Amygdala (tissue), 56 donors: ENCODE data around the gene ACTRT3.
"Not testable (repeated sequence)": the region's sequence is repeated elsewhere in the genome, so short reads cannot be mapped to it uniquely, and the experiment has no call there.

ENCODE experiments used
- DNase-seq, 56 donors: peaks; one replicate each; lab custom pipeline; 2025; lab: John Stamatoyannopoulos, UW

The ACTRT3 gene

DNA sequence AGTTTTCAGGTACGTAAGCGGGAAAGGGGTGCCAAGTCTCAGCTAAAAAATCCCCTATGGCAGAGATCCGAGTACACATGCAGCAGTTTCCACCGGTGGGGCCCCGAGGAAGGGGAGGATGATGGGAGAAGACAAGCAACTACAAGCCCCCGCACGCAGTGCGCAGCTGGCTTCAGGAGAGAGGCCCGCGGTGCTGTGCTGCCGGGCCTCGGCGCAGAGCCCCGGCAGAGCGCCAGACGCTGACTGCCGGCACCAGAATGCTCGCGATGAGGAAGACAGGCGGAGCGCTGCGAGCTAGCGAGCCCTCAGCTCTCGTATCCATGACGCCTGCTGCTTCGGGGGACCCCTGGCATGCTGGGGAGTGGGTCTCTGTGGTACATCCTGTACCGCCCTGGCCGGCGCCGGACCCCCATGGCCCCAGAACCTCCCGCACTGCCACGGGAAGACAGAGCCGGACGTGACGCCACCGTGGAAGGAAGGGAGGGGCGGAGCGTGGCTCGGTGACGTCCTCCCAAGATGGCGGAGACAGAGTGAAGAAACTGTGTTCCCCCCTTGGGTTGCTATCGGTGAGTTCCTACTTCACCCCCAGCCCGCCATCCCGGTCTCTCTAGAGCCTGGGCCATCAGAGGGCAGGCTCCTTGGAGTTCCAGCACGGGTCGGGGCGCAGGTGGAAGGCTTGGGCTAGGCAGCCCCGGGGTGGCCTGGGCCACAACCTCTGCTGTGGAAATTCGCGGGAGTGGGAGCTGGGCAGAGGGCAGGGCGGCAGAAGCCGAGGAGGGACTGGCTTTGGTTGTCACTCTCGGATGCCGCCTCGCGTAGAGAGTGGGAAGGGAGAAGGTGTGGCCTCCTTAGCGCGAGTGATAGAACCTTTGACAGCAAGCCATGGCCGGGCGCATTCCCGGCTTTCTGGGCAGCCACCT lies 3.8 kb upstream of the ACTRT3 start, which contains the start of gene MYNN:
Gene MYNN (plus strand): TSS at position 500 of the 920 bp plus-strand sequence. CDS start 900 bp downstream, outside the sequence.
- DNase-seq = peak; percentile 65 to 95 (median 87)

DNA sequence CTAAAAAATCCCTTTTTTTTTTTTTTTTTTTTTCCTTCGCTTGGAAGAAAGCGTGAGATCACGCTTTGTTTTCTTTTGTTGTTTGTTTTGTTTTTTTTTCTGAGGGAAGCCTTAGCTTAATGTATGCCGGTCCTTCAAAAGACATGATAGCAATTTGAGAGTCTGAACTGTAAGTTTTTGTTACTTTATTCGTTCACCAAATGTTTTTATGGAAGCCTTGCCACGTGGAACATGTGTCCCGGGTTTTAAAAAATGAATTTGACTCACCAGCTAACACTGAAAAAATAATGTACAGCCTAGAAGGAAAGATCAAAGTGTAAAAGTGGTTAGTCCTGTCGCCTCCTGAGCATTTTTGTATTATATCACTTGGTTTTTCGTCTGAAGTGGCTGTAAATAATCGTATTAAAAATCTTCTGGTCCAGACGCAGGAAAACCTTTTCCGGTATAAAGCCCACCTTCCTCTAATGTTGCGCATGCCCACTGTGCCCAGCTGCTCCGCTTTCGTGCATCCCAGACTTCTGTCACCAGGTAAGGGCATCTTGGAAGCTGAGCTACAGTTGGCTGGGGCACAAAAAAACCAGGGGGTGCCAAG lies 3.0 kb upstream of the ACTRT3 start:
- DNase-seq = peak in 44 of 56 donors; percentile 30 to 89 (median 74)

DNA sequence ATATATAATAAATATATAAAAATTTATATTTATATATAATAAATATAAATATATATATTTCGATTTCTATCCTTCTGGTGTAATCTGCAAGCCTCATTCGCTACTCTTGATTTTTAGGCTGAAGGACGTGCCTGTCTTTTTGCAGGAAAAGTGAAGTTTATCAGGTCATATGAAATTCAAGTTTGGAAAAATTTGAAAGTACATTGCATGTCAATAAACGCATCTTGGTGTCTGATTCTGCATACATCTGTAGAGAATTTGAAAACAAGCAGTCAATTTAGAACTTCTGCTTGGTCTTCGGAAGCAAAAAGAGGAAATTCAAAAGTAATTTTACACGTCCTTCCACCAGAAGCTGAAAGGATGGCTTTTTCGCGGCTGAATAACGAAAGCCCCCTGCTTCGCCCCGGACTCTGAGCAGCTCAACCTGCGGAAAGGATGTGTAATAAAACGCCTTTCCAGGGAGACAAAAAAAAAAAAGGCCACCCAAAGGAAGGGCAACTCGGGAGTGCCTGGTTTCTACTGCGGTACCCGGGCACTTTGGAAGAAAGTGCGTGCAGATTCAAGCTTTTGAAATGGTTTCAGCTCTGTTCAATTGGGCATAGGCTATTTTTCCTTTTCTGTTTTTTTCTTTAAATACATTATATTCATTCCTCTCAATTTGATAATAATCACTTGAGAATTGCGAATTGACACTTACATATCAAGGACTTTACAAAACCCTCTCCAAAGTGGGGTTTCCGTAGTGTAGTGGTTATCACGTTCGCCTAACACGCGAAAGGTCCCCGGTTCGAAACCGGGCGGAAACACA lies 2.3 kb upstream of the ACTRT3 start:
- peak in 31 of 56 donors; percentile 2 to 73 (median 31) for DNase-seq

DNA sequence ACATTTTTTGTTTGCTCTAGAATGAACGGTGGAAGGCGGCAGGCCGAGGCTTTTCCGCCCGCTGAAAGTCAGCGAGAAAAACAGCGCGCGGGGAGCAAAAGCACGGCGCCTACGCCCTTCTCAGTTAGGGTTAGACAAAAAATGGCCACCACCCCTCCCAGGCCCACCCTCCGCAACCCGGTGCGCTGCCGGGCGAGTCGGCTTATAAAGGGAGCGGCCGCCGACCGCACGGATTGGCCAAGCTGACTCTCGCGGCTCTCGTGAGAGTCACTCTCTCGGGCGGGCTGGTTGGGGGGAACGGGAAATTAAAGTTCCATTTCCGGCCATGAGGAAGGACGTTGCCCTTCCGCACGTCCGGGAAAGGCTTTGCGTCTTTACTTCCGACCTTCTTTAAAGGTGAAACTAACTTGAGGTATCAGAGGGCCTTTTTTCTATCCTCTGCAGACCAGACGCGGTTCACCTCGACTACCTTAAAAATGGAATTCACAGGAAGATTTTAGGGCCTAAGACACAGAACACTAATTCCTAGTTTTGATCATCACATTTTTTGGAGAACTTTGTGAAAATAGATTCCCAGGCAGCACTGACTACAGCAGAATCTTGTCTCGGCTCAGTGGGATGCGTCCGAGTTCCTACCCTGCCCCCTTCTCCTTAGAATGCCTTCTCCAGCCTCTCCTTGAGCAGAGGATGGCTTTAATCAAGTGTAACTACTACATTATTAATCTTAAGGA lies 4.3 kb downstream of the ACTRT3 start, which contains the start of gene TERC:
Gene TERC (minus strand): TSS at position 179 of the 731 bp plus-strand sequence.
- peak; percentile 25 to 92 (median 84) for DNase-seq

DNA sequence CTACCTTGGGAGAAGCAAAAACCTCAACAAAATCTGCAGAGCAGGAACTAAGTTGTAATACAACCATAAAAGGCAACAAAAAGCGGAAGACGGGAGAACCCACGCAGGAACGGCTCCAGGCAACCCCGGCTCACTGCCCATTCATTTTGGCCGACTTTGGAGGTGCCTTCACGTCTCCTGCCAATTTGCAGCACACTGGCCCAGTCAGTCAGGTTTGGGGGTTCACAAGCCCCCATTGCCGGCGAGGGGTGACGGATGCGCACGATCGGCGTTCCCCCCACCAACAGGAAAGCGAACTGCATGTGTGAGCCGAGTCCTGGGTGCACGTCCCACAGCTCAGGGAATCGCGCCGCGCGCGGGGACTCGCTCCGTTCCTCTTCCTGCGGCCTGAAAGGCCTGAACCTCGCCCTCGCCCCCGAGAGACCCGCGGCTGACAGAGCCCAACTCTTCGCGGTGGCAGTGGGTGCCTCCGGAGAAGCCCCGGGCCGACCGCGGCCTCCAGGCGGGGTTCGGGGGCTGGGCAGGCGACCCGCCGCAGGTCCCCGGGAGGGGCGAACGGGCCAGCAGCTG lies 5.0 kb downstream of the ACTRT3 start:
- DNase-seq = peak in 52 of 56 donors; percentile 11 to 83 (median 56)

DNA sequence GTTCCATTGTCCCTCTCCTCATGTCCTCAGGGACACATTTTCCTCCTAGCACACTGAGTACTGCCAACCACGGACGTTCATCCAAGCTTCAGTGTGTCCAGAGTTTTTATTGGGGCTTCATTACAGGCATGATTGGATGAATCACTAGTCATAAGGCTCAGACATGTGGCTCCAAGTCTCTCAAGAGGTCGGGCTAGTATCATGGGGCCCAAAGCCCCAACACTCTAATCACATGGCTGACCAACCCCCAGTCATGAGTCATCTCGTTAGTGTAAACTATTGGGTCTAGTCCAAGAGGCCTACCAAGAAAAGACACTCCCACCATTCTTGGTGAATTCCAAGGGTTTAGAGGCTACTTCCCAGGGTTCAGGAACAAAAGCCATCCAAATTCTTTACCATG lies 8.9 kb downstream of the ACTRT3 start:
- no peak for DNase-seq

DNA sequence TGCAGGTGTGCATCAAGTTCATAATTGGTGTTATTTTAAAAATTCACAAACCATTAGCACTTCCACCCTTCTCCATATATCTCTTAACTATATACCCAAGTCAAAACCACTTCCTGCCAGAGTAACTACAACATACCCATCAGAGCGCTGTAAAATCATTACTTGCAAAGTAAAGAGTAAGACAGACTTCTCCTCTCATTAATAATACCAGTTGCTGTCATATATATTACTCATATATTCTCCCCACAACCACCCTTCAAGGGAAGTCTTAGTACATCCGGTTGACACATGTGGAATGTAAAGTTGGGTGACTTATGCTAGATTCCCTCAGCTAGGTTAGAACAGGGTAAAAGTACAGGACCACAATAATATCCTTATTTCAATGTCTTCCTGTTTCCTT lies 10.1 kb downstream of the ACTRT3 start:
- no peak for DNase-seq

DNA sequence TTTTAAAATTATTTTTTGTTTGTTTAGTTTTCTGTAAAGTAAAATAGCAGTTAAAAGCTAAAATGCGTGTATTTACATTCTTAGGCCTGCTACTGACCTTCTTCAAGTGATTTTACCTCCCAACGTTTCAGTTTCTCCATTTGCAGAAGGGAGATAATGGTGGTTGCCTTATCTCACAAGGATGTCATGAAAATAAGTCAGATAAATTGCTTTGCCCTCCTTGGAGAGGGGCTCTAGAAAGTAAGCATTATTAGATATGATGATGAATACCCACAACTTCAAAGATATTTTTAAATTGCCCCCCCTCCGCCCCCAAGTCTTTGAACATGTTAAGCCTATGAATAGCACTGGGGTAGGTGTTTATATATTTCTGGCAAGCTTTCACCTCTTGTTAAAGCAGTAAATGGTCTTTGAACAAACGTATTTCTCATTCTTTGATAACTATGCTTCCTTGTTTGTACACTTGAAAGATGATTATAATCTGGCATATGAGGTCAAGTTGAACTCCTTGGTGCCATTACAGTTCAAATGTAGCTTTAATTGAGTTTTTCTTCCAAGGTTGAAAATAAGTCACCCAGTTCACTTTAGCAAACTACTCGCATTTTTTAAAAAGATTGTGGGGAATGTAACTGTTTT lies 10.9 kb downstream of the ACTRT3 start:
- DNase-seq = no peak

DNA sequence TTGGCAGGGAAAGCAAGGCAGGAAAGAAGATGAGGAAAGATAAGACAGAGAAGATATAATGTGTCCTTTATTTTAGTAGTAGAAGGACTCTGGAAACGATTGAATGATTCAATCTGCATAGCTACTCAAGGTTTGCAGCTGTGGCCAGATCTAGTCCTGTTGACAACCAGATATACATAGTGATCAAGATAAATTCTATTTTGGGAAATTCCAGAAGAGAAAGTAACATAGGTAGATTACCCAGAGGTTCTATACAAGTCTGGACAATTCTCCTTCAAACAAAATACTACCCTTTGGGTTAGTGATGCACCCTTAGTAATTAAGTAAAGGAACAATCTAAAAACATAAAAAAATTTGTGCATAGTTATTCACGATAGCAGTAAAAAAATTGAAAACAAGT lies 13.9 kb downstream of the ACTRT3 start:
- no peak for DNase-seq

DNA sequence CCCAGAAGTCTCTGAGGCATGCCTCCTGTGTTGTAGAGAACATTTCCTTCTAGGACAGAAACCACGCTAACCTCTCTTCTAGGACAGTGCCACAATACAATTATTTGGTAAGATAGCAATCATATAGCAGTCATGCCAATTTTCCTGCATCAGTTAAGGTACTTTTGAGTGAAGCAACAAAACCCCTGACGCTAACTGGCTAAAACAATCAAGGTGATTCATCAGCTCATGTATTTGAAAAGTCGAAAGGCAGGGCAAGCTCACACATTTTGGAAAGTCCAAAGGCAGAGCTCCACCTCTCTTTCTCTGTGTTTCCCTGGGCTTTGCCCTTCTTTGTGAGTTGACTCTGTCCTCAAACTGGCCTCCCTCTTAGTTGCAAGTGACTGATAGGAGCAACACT lies 14.7 kb downstream of the ACTRT3 start:
- no peak for DNase-seq

DNA sequence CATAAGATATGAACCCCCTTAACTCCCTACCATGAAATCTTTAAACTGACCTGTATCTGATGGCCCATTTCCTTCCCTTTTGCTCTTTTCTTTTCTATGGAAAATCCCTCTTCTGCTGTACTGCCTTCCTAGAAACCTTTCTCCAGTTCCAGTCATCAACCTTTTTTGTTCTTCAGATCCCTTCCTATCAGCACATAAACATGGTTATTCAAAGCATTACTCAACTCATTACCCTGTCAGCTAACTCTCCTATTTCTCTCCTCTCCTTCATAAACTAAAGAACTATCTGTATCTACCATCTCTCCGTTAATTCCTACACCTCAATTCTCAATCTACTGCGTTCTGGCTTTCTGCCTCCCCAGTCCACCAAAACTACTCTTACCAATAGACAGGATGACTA lies 17.5 kb downstream of the ACTRT3 start:
- no peak for DNase-seq

DNA sequence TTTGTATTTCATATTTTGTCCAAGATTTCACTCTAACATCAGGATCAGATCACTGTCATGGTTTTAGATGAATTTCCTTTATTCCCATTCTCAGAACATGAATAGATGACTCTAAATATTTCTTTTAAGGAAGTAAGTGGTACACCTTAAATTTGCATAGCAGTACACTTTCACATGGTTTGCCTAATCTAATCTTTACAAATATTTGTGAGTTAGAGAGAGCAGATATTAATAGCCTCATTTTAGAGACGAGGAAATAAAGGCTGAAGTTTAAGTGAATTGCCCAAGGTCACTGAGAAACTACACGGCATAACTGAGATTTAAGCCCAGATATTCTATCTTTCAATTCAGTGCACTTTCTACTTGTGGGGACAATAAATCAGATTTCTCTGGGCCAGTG lies 18.7 kb downstream of the ACTRT3 start:
- DNase-seq = no peak

DNA sequence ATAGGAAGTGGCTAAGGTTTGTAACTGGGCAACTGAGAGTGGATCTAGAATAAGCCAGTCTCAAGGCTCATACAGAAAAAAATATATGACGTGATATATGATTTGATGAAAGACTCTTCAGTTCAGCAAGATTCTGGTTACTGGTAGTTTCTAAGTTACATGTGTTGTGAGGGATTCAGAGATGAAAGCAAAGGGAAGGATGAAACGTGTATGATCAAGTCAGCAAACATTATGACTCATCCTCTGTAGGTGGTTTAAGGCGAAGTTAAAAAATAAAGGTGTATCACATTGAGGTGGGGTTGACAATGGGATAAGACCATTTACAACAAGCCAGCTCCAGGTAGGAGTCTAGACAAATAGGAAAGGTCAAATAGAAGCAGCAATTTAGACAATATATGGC lies 20.7 kb downstream of the ACTRT3 start:
- DNase-seq = no peak

DNA sequence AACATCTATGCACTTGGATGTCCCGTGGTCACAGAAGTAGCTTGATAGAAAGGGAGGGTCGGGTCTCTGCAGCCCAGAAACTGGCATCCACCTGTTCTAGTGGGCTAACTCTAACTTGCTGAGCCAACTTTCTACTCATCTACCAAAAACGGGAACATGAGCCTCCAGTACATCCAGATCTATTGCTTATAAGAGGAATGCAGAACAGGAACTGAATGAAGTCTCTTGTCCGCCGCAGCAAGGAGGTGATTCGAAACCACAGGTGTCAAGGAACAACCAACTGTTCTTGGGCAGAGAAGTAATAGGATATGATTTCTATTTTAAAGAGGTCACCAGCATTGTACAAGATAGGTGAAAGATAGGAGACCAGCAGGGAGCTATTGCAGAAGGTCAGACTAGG lies 22.4 kb downstream of the ACTRT3 start:
- no peak for DNase-seq

DNA sequence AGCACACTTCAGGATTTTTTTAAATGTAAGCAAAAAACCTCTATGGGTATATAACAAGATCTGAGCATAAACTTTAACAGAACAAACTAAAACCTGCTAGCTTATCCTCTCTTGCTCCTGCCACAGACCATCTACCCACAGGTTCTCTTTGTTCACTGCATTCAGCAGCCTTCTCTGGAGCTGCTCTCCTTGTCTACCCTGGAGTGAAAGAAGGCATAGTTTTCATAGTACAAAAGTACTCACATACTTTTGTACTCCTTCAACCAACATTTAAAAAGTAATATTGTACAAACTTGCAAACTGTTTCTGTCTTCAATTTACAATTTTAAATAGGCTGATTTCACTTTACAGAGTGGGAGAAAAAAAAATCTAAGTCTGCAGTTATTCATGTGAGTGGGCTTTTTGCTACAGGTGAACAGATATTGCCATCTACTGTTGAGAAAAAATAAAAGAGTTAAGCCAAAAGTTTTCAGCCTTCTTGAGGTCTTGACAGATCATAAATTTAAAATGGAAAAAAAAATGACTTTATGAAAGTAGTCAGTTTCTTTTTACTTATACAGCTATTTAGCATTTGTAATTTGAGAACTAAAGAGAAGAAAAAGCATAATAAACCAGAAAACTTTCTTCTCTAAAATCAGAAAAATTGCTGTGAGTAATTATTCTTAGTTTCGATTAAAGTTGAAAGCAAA lies 24.9 kb downstream of the ACTRT3 start:
- DNase-seq = no peak

DNA sequence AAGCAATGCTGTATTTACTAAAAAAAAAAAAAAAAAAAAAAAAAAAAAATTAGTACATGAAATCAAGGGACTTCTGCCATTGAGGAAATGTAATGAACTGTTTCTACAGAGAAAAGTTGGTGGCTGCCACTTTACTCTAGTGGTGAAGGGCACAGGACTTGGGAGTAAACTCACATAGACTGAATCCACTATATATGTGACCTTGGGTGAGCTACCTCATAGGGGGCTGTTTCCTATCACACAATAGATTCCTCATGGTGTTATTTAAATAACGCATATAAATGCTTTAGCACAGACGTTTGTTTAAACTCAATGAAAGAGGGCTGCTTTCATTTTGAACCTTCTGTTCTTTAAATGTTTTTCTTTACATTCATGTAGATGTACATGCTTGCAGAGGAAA lies 30.3 kb downstream of the ACTRT3 start:
- DNase-seq = no peak

DNA sequence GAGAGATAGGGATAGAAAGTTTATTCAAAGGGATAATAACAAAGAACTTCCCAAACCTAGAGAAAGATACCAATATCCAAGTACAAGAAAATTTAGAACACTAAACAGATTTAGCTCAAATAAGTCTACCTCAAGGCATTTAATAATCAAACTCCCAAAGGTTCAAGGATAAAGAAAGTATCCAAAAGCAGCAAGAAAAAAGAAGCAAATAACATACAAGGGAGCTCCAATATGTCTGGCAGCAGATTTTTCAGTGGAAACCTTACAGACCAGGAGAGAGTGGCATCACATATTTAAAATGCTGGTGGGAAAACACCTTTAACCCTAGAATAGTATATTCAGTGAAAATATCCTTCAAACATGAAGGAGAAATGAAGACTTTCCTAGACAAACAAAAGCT lies 37.5 kb downstream of the ACTRT3 start:
- not testable (repeated sequence) for DNase-seq

DNA sequence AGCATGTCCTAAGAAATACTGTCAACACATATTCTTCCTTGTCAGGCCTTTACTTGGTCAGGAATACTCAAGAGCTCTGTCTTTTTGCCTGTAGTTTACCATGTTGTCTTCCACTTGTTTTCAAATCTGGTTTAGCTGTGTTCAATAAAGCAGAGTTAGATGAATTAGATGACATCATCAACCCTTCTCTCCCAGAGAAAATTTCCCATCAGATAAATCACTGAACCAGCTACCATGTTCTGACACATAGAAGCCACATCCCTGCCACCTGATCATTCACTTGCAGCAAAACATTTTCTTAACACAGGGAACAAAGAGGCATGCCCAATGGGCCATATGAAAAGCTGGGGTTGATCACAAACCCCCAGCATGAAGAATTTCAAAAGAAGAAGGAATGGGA lies 46.6 kb downstream of the ACTRT3 start:
- no peak for DNase-seq

DNA sequence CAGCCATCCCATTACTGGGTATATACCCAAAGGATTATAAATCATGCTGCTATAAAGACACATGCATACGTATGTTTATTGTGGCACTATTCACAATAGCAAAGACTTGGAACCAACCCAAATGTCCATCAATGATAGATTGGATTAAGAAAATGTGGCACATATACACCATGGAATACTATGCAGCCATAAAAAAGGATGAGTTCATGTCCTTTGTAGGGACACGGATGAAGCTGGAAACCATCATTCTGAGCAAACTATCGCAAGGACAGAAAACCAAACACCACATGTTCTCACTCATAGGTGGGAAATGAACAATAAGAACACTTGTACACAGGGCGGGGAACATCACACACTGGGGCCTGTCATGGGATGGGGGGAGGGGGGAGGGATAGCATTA lies 50.9 kb downstream of the ACTRT3 start:
- not testable (repeated sequence) for DNase-seq
